T-helper 17 cell (primary cell): Measurements from ENCODE around the gene SNCAIP. TPM values are rescaled to one million over a fixed set of nuclear protein-coding genes. Genes with fewer than 3 reads are reported as not detected.

Experiments used
- ATAC-seq: fragments of 150-1000 bp; cut with Tn5 transposase; 2 replicates; pipeline ENCODE4 v1.10.0; 2021; ENCODE audit warnings: mild to moderate bottlenecking, moderate library complexity
- DNase-seq, 3 donors: peaks; one replicate each; pipeline versions ENCODE4 v3.0.0 to v3.0.0-alpha.2; 2020 to 2021
- H3K9me3 ChIP-seq: one replicate; pipeline ENCODE4 v1.7.0; 2013; ENCODE audit warnings: low read length, mild to moderate bottlenecking; ENCODE audit not compliant: control insufficient read depth, poor library complexity, severe bottlenecking
- H3K27ac Mint-ChIP-seq: one replicate; pipeline ENCODE4 v1.8.0; 2022; ENCODE audit warnings: mild to moderate bottlenecking, moderate library complexity, mixed read lengths
- H3K27me3 Mint-ChIP-seq: one replicate; pipeline ENCODE4 v1.8.0; 2022; ENCODE audit warnings: mixed read lengths
- H3K36me3 Mint-ChIP-seq: one replicate; pipeline ENCODE4 v1.8.0; 2022; ENCODE audit warnings: low read depth, mixed read lengths
- H3K4me1 Mint-ChIP-seq: one replicate; pipeline ENCODE4 v1.8.0; 2022; ENCODE audit warnings: mild to moderate bottlenecking, mixed read lengths
- H3K4me3 Mint-ChIP-seq: one replicate; pipeline ENCODE4 v1.8.0; 2022; ENCODE audit warnings: mild to moderate bottlenecking, moderate library complexity, mixed read lengths
- total RNA-seq, 4 donors: library from RNA in 2 of 4; stranded (reverse) in 2 of 4; gene quantifications; one replicate each; pipeline ENCODE4 v1.2.3 and lab custom pipeline; 2022 to 2026

The SNCAIP gene
- total RNA-seq, result not detected
- 0 reads per million in 2 donors for total RNA-seq (lab: John Stamatoyannopoulos, UW)

DNA sequence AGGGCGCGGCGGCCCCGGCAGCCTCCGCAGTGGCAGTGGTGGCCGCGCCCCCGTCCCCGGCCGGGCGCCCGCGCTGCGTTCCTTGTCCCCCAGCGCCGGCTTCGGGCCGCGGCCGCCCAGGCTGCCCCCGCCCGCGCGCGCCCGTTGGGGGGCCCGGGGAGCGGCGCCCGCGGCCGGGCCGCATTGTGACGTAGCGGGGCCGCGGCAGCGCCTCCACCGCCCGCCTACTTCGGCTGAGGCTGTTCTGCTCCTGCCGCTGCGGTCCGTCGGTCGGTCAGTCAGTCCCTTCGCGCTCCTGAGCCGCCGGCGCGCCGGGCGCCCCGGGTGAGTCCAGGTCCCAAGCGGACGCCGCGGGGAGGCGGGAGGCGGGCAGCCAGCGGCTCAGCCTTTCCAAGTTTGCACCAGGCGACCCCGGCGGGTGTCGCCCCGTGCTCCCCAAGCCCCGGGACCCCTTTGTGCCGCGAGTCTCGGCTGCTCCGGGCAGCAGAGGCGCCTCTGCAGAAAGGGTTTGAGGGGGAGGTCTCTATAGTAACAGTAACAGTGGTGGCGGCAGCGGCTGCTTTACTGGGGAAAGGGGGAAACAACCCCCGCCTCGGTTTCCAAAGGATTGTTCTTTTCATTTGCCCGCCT, at the start of gene SNCAIP:
Gene SNCAIP (plus strand): TSS at position 277 of the 630 bp plus-strand sequence. CDS start 78,898 bp downstream, outside the sequence.
- Mint-ChIP-seq H3K27ac (no peak within 1 kb of the TSS), H3K27me3 (peaks cover 47% of the 10 kb centered on the region), H3K4me3 (peak within 1 kb of the TSS; percentile 19), H3K36me3 (peaks cover 2% of the 10 kb centered on the region), H3K4me1 (no peaks in the 10 kb centered on the region)
- H3K9me3 ChIP-seq, result no peaks in the 10 kb centered on the region
- ATAC-seq (no peak), DNase-seq (no peak)

DNA sequence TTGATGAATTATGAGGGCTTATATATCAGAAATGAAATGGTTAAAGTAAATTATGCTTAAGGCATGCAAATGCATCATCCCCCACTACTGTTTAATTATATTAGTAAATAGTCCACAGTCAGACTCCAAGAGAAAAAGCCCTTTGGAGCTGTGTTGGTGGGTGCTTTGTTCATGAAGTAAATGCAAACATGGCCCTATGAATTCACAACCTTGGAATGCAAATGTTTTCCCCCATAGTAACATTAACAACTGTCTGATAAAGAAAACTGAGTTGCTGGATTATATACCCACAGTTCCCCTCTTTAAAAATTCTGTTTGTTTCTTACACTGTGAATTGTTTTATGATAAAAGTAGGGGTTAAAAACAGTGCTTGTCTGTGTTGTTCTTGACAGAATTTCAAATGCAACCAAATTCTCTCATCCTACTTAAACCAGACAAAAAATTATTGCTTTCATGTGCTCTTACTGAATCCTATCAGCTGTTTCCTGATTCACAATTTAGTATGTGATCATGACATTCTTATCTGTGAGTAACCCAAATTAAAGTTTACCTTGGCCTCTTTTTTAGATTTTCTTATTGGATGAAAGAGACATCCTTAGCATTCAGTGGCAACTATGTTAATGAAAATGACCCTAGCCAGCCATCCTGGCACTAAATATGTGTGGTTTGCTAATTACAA, 48.5 kb upstream of the SNCAIP start:
- Mint-ChIP-seq H3K36me3 (no peaks in the 10 kb centered on the region), H3K4me3 (no peak overlapping the region), H3K27ac (no peak overlapping the region), H3K27me3 (no peaks in the 10 kb centered on the region), H3K4me1 (no peaks in the 10 kb centered on the region)
- ATAC-seq (no peak), DNase-seq (no peak)
- no peaks in the 10 kb centered on the region for H3K9me3 ChIP-seq

DNA sequence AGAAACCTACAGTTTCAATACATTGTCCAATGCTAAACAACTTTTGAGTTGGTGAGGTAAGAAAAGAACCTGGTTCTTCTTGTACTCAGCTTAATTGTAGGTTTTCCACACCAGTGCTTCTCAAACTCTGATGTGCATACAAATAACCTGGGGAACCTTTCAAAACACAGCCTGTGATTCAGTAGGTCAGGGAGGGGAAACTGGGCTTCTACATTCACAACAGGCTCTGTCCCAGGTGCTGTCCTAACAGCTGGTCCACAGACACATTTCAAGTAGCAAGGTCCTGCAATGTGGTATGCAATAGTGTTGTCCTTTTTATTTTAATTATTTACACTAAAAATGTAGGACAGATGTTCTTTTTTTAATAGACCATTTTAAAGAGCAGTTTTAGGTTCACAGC, 47.4 kb upstream of the SNCAIP start:
- no peak overlapping the region for H3K4me3 Mint-ChIP-seq
- H3K27ac Mint-ChIP-seq, result no peak overlapping the region
- no peak for ATAC-seq
- no peaks in the 10 kb centered on the region for H3K4me1 Mint-ChIP-seq
- no peak for DNase-seq
- H3K9me3 ChIP-seq, result no peaks in the 10 kb centered on the region
- H3K27me3 Mint-ChIP-seq, result no peaks in the 10 kb centered on the region
- H3K36me3 Mint-ChIP-seq, result no peaks in the 10 kb centered on the region

DNA sequence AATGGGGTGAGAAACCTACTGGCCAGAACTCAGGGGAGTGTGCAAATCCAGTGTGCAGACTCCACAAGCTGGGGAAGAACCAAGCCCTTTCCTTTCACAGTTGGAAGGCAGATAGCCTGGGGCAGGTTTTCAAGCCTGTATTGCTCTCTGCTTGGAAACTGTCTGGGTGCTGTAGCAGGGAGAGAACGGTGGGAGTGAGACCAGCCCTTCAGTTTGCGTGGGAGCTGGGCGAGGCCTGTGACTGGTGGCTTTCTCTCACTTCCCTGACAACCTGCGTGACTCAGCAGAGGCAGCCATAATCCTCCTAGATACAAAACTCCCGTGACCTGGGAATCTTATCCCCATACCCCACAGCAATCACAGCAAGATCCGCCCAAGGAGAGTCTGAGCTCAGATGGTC, 44.9 kb upstream of the SNCAIP start:
- H3K27me3 Mint-ChIP-seq, result no peaks in the 10 kb centered on the region
- DNase-seq (no peak), ATAC-seq (no peak)
- no peak overlapping the region for H3K4me3 Mint-ChIP-seq
- H3K27ac Mint-ChIP-seq, result no peak overlapping the region
- H3K4me1 Mint-ChIP-seq, result no peaks in the 10 kb centered on the region
- no peaks in the 10 kb centered on the region for H3K9me3 ChIP-seq
- no peaks in the 10 kb centered on the region for H3K36me3 Mint-ChIP-seq

DNA sequence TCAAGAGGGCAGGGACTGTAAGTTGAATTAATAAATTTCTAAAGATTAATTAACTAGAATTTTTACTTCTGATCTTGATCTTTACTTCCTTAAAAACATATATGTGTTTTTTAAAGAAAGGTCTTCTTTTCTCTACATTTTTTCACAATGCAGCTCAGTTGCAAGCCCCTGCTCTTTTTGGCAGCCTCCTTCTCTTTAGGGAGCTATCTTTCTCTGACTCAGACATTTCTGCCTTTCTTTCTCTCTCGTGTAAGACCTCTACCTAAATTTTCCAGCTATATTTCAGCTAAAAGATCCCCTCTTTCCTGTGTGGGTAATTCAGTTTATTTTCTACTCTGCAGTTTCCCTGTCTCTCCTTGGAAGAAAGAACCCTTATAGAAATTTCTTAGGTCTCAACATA, 38.3 kb upstream of the SNCAIP start:
- Mint-ChIP-seq H3K36me3 (no peaks in the 10 kb centered on the region), H3K27ac (no peak overlapping the region), H3K4me1 (no peaks in the 10 kb centered on the region), H3K4me3 (no peak overlapping the region), H3K27me3 (no peaks in the 10 kb centered on the region)
- no peaks in the 10 kb centered on the region for H3K9me3 ChIP-seq
- no peak for DNase-seq
- ATAC-seq, result no peak

DNA sequence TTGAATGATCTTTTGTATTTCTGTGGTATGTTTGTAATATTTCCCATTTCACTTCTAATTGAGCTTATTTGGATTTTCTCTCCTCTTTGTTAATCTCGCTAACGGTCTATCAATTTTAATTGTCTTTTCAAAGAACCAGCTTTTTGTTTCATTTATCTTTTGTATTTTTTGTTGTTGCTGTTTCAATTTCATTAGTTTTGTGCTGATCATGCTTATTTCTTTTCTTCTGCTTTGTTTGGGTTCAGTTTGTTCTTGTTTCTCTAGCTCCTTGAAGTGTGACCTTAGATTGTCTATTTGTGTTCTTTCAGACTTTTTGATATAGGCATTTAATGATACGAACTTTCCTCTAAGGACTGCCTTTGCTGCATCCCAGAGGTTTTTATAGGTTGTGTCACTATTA, 28.4 kb upstream of the SNCAIP start:
- H3K9me3 ChIP-seq, result no peaks in the 10 kb centered on the region
- ATAC-seq (no peak), DNase-seq (no peak)
- Mint-ChIP-seq H3K27ac (no peak overlapping the region), H3K27me3 (no peaks in the 10 kb centered on the region), H3K4me3 (no peak overlapping the region), H3K4me1 (no peaks in the 10 kb centered on the region), H3K36me3 (no peaks in the 10 kb centered on the region)

DNA sequence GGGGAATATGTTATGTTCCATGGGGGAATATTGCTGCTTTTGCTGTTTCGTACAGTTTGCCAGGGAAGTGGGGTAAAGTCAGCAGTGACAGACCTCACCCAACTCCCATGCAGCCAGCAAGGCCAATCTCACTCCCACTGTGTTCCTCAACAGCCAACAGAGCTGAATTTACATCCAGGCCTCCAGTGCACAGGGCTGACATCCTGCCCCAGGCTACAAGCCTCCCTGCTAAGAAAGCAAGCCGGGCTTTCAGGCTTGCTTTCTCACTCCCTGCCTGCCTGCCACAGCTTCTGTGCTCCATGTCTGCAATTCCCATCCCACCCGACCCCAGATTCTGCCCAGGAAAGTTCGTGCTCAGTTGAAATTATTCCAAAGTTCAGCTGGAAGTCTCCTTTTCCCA, 25.5 kb upstream of the SNCAIP start:
- no peak overlapping the region for H3K27ac Mint-ChIP-seq

DNA sequence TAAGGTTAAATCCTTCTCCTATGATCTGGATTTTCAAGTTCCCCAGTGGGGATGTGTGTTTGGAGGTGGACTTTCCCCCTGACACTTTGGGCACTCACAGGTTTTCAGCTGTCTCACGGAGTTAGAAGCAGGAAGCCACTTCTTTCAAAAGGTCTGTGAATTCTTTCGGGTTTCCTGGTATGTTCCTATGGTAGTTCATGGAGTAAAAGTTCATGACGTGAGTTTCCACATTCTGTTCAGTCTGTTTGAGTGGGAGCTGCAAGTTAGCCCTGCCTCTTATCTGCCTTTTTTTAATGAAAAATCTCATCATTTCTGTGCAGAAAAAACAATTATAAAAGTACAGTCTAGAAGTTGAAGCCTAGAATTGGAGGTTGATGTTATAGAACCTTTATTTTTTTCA, 24.9 kb upstream of the SNCAIP start:
- ATAC-seq (no peak), DNase-seq (no peak)
- Mint-ChIP-seq H3K27me3 (no peaks in the 10 kb centered on the region), H3K36me3 (no peaks in the 10 kb centered on the region), H3K4me1 (no peaks in the 10 kb centered on the region), H3K4me3 (no peak overlapping the region), H3K27ac (no peak overlapping the region)
- H3K9me3 ChIP-seq, result no peaks in the 10 kb centered on the region

More for the DNA sequence above, 25.5 kb upstream of the SNCAIP start:
- H3K4me1 Mint-ChIP-seq, result no peaks in the 10 kb centered on the region
- H3K4me3 Mint-ChIP-seq, result no peak overlapping the region
- no peaks in the 10 kb centered on the region for H3K27me3 Mint-ChIP-seq
- ATAC-seq (no peak), DNase-seq (no peak)
- H3K9me3 ChIP-seq, result no peaks in the 10 kb centered on the region
- no peaks in the 10 kb centered on the region for H3K36me3 Mint-ChIP-seq

DNA sequence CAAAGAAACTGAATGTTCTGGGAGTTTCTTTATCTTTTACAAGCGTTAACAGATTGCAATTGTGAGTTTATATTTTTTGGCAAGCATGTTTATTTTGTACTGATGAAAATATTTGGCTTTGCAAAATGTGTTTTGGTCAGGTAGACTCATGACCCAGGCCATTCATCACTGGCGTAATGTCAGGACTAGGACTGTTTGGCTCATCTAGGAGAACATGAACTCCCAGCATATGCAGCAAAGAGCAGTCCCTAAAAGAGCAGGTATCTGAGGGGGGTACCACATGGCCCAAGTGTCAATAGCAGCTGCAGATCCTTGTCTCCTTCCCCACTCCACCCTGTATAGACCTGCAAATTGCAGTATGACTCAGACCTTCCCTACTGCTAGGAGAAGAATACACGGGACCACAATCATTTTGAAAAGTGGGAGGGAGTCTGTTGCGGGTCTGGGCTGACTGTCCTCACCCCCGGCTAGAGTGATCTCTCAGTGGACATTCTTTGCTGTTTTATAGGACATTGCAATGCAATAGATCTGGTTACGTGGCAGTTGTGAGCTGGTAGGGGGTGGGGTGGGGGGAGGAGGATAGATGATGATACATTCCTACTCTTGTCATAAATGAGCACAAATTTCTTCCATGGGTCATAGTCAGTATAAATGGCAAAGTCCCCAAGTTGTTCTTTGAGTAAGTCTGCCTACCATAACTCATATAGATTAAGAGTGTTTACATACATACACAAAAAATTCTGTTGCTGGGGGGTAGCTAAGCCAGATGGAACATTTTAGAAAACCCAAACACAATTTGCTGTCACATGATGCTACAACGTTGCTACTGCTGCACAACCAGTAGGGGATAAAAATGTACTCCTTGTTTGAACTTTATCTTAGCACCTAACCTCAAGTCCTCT, 20.8 kb upstream of the SNCAIP start:
- H3K9me3 ChIP-seq, result no peaks in the 10 kb centered on the region
- ATAC-seq (no peak), DNase-seq (no peak)
- H3K27ac Mint-ChIP-seq, result no peak overlapping the region
- H3K36me3 Mint-ChIP-seq, result no peaks in the 10 kb centered on the region
- no peak overlapping the region for H3K4me3 Mint-ChIP-seq
- no peaks in the 10 kb centered on the region for H3K4me1 Mint-ChIP-seq
- H3K27me3 Mint-ChIP-seq, result no peaks in the 10 kb centered on the region

DNA sequence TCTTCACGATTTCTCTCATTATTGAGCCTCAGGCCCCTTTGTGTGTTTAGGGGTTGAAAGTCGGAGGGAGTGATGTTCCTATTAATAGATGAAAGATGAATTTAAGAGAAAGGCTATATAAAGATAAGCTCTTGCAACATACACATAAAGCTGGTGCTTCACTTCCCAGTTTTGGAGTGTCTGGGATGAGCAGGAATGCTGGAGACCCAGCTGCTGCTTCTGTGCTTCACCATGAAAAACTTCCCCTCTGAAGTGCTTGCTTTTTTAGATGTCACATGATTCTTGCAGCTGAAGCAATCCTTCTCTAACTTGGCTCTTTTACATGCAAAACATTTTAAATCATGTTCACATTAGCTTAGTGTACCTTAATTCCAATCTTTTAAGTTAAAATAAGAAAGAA, 19.7 kb upstream of the SNCAIP start:
- no peak for ATAC-seq
- no peak overlapping the region for H3K4me3 Mint-ChIP-seq
- H3K4me1 Mint-ChIP-seq, result no peaks in the 10 kb centered on the region
- H3K27me3 Mint-ChIP-seq, result no peaks in the 10 kb centered on the region
- no peaks in the 10 kb centered on the region for H3K36me3 Mint-ChIP-seq
- H3K9me3 ChIP-seq, result no peaks in the 10 kb centered on the region
- H3K27ac Mint-ChIP-seq, result no peak overlapping the region
- DNase-seq, result no peak

DNA sequence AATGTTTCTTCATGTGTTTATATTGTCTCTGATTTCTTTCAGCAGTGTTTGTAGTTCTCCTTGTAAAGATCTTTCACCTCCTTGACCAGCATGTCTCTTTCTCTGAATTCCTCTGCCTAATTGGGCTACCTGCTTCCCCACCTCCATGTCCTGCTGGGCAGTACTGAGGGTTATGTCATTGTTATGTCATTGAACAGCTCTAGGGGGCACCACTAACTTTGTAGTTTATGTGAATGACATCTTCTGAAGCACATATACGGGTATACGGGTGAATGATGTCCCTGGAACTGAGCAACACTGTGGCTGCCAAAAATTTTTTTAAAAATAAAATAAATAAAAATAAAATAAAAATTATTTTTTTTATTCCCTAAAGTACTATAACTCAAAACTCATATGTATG, 16.9 kb upstream of the SNCAIP start:
- Mint-ChIP-seq H3K36me3 (no peaks in the 10 kb centered on the region), H3K27me3 (no peaks in the 10 kb centered on the region), H3K4me1 (no peaks in the 10 kb centered on the region), H3K27ac (no peak overlapping the region), H3K4me3 (no peak overlapping the region)
- H3K9me3 ChIP-seq, result no peaks in the 10 kb centered on the region
- ATAC-seq (no peak), DNase-seq (no peak)

DNA sequence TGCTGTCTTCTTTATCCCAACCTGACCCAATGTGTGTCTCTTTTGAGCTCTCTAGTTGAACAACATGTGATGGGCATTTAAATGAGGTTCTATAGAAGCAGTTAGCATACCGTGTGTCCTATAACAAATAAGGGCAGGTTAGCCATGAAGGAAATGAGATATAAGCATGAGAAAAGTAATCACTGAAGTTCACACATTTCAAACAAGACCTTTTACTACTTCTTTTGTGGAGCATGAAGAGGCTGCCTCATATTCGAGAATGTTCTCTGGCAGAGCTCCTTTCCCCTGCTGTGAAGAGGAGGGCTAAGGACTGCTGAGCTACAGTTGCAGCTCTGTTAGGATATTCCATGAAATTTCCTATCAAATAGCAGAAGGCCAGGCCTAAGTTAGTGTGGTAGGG, 15.2 kb upstream of the SNCAIP start:
- DNase-seq (no peak), ATAC-seq (no peak)
- Mint-ChIP-seq H3K36me3 (no peaks in the 10 kb centered on the region), H3K27me3 (no peaks in the 10 kb centered on the region), H3K4me3 (no peak overlapping the region), H3K27ac (no peak overlapping the region), H3K4me1 (no peaks in the 10 kb centered on the region)
- no peaks in the 10 kb centered on the region for H3K9me3 ChIP-seq

DNA sequence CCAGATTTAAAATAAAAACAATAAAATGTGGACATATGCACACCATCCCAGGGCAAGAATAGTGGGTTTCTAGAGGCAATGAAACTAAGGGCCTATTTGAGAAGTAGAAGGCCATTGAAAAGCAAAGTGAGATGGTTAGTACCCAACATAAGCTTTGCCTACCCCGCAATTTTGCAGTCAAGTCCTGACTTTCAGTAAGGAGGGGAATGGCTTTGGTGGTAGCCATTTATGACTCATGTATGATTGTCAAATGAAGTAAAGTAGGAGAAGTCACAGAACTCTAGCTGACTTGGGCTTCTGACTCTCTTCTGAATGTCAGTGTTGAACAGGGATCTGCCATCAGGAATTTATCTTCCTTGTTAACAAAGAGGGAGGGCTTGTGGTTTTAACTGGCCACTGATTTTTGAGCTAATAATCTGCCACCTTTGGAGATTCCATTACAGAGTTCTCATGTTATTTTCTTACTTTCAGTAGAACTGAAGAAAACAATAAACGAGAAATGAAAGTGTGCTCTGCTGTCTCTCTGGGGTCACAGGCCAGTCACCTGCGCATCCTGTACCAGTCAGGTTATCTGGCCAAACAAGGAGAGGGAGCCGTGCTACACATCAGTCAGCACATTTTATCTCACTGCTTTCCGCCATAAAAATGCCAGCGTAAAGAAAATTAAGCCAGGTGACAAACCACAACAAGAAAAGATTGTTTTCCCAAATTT, 14.3 kb upstream of the SNCAIP start:
- Mint-ChIP-seq H3K27me3 (no peaks in the 10 kb centered on the region), H3K36me3 (no peaks in the 10 kb centered on the region), H3K4me1 (no peaks in the 10 kb centered on the region), H3K4me3 (no peak overlapping the region), H3K27ac (no peak overlapping the region)
- no peak for DNase-seq
- ATAC-seq, result no peak
- no peaks in the 10 kb centered on the region for H3K9me3 ChIP-seq
